NB4 (cell line): ENCODE data around the gene ZNF41.

Source experiments
- DNase-seq: peaks from one replicate; pipeline ENCODE4 v3.0.0; 2010; ENCODE audit warnings: low read depth
- H3K4me3 ChIP-seq: one replicate; pipeline ENCODE4 v1.5.1; 2011; ENCODE audit warnings: mild to moderate bottlenecking, low read depth, low read length, moderate library complexity
- MYC ChIP-seq: IDR thresholded peaks from 2 replicates; pipeline ENCODE4 v1.6.1; 2011; ENCODE audit warnings: low read depth, low read length
- POLR2A ChIP-seq: IDR thresholded peaks from 2 replicates; pipeline ENCODE4 v1.6.1; 2011; ENCODE audit warnings: mild to moderate bottlenecking; ENCODE audit not compliant: insufficient read length; ENCODE audit errors: extremely low read depth
- TF ChIP-seq, protein P1 (sequence below): IDR thresholded peaks from 2 replicates; pipeline ENCODE4 v1.6.1; 2011; ENCODE audit warnings: low read depth, low read length
- TF ChIP-seq, protein P2 (sequence below): IDR thresholded peaks from one replicate; pipeline ENCODE4 v1.5.1; 2012; ENCODE audit warnings: low read depth, low read length

ZNF41 gene

DNA sequence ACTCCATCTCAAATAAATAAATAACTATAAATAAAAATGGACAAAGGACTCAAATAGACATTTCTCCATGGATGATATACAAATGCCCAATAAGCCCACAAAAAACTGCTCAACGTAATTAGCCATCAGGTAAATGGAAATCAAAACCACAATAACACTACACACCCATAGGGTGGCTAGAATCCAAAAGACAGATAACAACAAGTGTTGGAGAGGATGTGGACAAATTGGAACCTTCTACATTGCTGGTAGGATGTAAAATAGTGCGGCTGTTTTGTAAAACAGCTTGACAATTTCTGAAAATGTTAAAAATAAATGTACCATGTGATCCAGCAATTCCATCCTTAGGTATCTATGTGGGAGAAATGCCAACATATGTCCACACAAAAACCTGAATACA lies 60.6 kb downstream of the ZNF41 start:
- H3K4me3 ChIP-seq, result no peak overlapping the region
- TF ChIP-seq, protein P1, sequence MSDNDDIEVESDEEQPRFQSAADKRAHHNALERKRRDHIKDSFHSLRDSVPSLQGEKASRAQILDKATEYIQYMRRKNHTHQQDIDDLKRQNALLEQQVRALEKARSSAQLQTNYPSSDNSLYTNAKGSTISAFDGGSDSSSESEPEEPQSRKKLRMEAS, result no peak
- no peak for TF ChIP-seq MYC
- DNase-seq, result no peak

DNA sequence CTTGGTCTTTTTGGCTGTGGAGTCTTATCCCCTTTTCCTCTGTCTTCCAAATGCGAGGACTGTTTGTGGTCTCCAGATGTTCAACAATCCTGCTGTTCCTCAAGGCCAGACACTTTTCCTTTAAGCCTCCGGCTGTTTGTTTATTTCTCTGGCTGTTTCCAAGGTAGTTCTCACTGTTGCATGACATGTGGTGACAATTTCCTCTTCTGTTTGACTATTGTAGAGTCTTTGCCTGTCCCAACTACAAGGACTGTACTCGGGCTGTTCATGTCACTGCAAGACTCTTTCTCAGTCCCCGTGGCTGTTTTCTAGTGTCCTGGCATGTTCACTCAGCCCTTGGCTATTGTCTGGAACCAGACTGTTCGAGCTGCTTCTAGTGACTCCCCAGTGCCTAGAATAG lies 62.1 kb downstream of the ZNF41 start:
- H3K4me3 ChIP-seq, result no peak overlapping the region
- DNase-seq, result no peak
- TF ChIP-seq, protein P2, sequence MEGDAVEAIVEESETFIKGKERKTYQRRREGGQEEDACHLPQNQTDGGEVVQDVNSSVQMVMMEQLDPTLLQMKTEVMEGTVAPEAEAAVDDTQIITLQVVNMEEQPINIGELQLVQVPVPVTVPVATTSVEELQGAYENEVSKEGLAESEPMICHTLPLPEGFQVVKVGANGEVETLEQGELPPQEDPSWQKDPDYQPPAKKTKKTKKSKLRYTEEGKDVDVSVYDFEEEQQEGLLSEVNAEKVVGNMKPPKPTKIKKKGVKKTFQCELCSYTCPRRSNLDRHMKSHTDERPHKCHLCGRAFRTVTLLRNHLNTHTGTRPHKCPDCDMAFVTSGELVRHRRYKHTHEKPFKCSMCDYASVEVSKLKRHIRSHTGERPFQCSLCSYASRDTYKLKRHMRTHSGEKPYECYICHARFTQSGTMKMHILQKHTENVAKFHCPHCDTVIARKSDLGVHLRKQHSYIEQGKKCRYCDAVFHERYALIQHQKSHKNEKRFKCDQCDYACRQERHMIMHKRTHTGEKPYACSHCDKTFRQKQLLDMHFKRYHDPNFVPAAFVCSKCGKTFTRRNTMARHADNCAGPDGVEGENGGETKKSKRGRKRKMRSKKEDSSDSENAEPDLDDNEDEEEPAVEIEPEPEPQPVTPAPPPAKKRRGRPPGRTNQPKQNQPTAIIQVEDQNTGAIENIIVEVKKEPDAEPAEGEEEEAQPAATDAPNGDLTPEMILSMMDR, result no peak
- no peak for TF ChIP-seq MYC
- no peak for TF ChIP-seq POLR2A
- TF ChIP-seq, protein P1, result no peak

DNA sequence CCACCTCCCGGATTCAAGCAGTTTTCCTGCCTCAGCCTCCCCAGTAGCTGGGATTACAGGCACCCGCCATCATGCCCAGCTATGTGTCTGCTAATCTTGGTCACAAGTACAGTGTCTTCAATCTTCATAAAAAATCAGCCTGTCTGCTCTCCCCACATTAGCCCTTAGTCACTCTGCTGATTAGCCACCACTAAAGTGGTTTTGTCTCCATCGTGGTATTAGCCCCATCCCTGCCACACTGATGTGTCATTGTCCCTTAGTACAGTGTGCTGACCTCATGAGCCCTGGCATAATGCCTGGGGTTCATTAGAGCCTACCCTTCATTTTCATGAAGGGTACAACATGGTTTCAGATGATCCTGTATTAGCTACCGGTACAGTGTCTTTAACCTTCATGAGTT lies 62.8 kb downstream of the ZNF41 start:
- DNase-seq, result no peak
- no peak overlapping the region for H3K4me3 ChIP-seq
- TF ChIP-seq MYC (no peak), POLR2A (no peak)
- TF ChIP-seq, protein P2, result no peak
- TF ChIP-seq, protein P1, result no peak

DNA sequence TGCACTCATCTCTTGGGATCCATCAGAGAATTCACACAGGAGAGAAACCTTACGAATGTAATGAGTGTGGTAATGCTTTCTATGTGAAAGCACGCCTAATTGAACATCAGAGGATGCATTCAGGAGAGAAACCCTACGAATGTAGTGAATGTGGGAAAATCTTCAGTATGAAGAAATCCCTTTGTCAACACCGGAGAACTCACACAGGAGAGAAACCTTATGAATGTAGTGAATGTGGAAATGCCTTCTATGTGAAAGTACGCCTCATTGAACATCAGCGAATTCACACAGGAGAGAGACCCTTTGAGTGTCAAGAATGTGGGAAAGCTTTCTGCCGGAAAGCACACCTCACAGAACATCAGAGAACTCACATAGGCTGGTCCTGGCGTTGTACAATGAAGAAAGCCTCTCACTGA lies 69.8 kb downstream of the ZNF41 start:
- TF ChIP-seq MYC, result no peak
- TF ChIP-seq, protein P1, result no peak
- TF ChIP-seq, protein P2, result no peak
- TF ChIP-seq POLR2A, result no peak
- no peak overlapping the region for H3K4me3 ChIP-seq
- no peak for DNase-seq
